Liver (tissue), 9 donors: ENCODE data around the gene RPTOR. TPM values are rescaled to one million over a fixed set of nuclear protein-coding genes. Genes with fewer than 3 reads are reported as not detected.

ENCODE experiments used
- DNase-seq: peaks from one replicate; pipeline ENCODE4 v3.0.0-alpha.2; 2017; ENCODE audit warnings: low spot score
- H3K27ac ChIP-seq, 2 donors: one replicate each; pipeline ENCODE4 v1.7.0; 2013; ENCODE audit warnings: inconsistent platforms in 2 of 2, low read length in 2 of 2, control low read depth in 1 of 2, low read depth in 1 of 2, mild to moderate bottlenecking in 1 of 2
- H3K27me3 ChIP-seq, 4 donors: one replicate each; pipeline versions ENCODE4 v1.6.1 to v1.7.0; 2013; ENCODE audit warnings: low read length in 3 of 4, inconsistent platforms in 1 of 4, mild to moderate bottlenecking in 1 of 4, moderate library complexity in 1 of 4; ENCODE audit not compliant: control insufficient read depth in 4 of 4, insufficient read depth in 4 of 4
- H3K36me3 ChIP-seq, 4 donors: one replicate each; pipeline versions ENCODE4 v1.6.1 to v1.7.0; 2013; ENCODE audit warnings: low read length in 3 of 4, mild to moderate bottlenecking in 3 of 4, low read depth in 1 of 4, moderate library complexity in 1 of 4; ENCODE audit not compliant: control insufficient read depth in 4 of 4, insufficient read depth in 3 of 4
- H3K4me1 ChIP-seq, 4 donors: one replicate each; pipeline versions ENCODE4 v1.6.1 to v1.7.0; 2013; ENCODE audit warnings: low read length in 3 of 4, mild to moderate bottlenecking in 3 of 4, moderate library complexity in 1 of 4; ENCODE audit not compliant: control insufficient read depth in 4 of 4, insufficient read depth in 4 of 4
- H3K4me3 ChIP-seq, 3 donors: one replicate each; pipeline versions ENCODE4 v1.6.1 to v1.7.0; 2013; ENCODE audit warnings: low read length in 3 of 3, control low read depth in 1 of 3, low read depth in 1 of 3, mild to moderate bottlenecking in 1 of 3
- H3K9ac ChIP-seq, 2 donors: one replicate each; pipeline ENCODE4 v1.7.0; 2013; ENCODE audit warnings: low read length in 2 of 2, mild to moderate bottlenecking in 2 of 2, moderate library complexity in 2 of 2, control low read depth in 1 of 2, low read depth in 1 of 2
- H3K9me3 ChIP-seq, 4 donors: one replicate each; pipeline versions ENCODE4 v1.6.1 to v1.7.0; 2013; ENCODE audit warnings: low read length in 3 of 4; ENCODE audit not compliant: control insufficient read depth in 4 of 4
- FOXA1 ChIP-seq: IDR thresholded peaks from 2 replicates; pipeline ENCODE4 v1.6.1; 2016; ENCODE audit warnings: antibody characterized with exemption
- FOXA2 ChIP-seq: IDR thresholded peaks from 2 replicates; pipeline ENCODE4 v1.6.1; 2016; ENCODE audit warnings: antibody characterized with exemption
- GABPA ChIP-seq, 2 donors: IDR thresholded peaks in 1 of 2; conservative IDR thresholded peaks in 1 of 2; 2 replicates each; pipeline ENCODE4 v1.6.1; 2016; ENCODE audit warnings: antibody characterized with exemption in 2 of 2, mild to moderate bottlenecking in 1 of 2, moderate library complexity in 1 of 2
- HNF4A ChIP-seq, 2 donors: conservative IDR thresholded peaks; 2 replicates each; pipeline ENCODE4 v1.6.1; 2016; ENCODE audit warnings: antibody characterized with exemption in 2 of 2, mild to moderate bottlenecking in 2 of 2
- HNF4G ChIP-seq: IDR thresholded peaks from 2 replicates; pipeline ENCODE4 v1.6.1; 2016; ENCODE audit warnings: antibody characterized with exemption
- JUND ChIP-seq, 2 donors: IDR thresholded peaks; 2 replicates each; pipeline ENCODE4 v1.6.1; 2016; ENCODE audit warnings: antibody characterized with exemption in 2 of 2
- NR2F2 ChIP-seq: IDR thresholded peaks from 2 replicates; pipeline ENCODE4 v1.6.1; 2016; ENCODE audit warnings: antibody characterized with exemption
- RXRA ChIP-seq, 2 donors: IDR thresholded peaks; 2 replicates each; pipeline ENCODE4 v1.6.1; 2017 to 2018; ENCODE audit warnings: antibody characterized with exemption in 2 of 2, mild to moderate bottlenecking in 1 of 2
- SP1 ChIP-seq: IDR thresholded peaks from 2 replicates; pipeline ENCODE4 v1.6.1; 2018; ENCODE audit warnings: antibody characterized with exemption, mild to moderate bottlenecking
- TAF1 ChIP-seq: conservative IDR thresholded peaks from 2 replicates; pipeline ENCODE4 v1.6.1; 2016; ENCODE audit warnings: antibody characterized with exemption, mild to moderate bottlenecking
- YY1 ChIP-seq: IDR thresholded peaks from 2 replicates; pipeline ENCODE4 v1.6.1; 2016; ENCODE audit warnings: antibody characterized with exemption, mild to moderate bottlenecking
- WGBS: extraction: QIAGEN DNeasy Blood & Tissue Kit; methylation state at CpG from one replicate; pipeline ENCODE4 v1.1.7; 2013; 5-methylcytosine and 5-hydroxymethylcytosine counted together
- polyA plus RNA-seq, 2 donors: library from polyadenylated mRNA; stranded (reverse) in 1 of 2; unstranded in 1 of 2; fragments of 200-250 nt in 1 of 2; fragments of >200 nt in 1 of 2; fragmentation: Nextera tagmentation in 1 of 2; extraction: Ambion mirVana in 1 of 2; gene quantifications; one replicate each; pipeline versions ENCODE4 v1.2.1 to v1.2.3, GENCODE V29; 2013 to 2015
- total RNA-seq, 2 donors: library from RNA; depleted of rRNA; stranded (reverse); fragments of >200 nt; gene quantifications; one replicate each; pipeline ENCODE4 v1.2.3, GENCODE V29; 2014
- TF ChIP-seq, protein P1 (sequence below): IDR thresholded peaks from 2 replicates; pipeline ENCODE4 v1.6.1; 2016; ENCODE audit warnings: antibody characterized with exemption
- TF ChIP-seq, protein P2 (sequence below): fragments of 150-350 bp; IDR thresholded peaks from 2 replicates; pipeline ENCODE4 v1.5.1; 2017; ENCODE audit warnings: improper control_type of control experiment, low read depth, low read length; ENCODE audit not compliant: missing input control
- TF ChIP-seq, protein P3 (sequence below): IDR thresholded peaks from 2 replicates; pipeline ENCODE4 v1.6.1; 2016; ENCODE audit warnings: antibody characterized with exemption
- TF ChIP-seq, protein P4 (sequence below): IDR thresholded peaks from 2 replicates; pipeline ENCODE4 v1.6.1; 2016; ENCODE audit warnings: antibody characterized with exemption
- TF ChIP-seq, protein P5 (sequence below): IDR thresholded peaks from 2 replicates; pipeline ENCODE4 v1.6.1; 2016; ENCODE audit warnings: antibody characterized with exemption, mild to moderate bottlenecking
- donor health status: healthy.
- donor health status: healthy.
- donor health status: healthy.
- donor health status: healthy.
- donor health status: healthy.

Gene RPTOR
- total and polyA plus RNA-seq, 4 donors, result 4.8 to 25.4 (median 11.6) TPM

DNA sequence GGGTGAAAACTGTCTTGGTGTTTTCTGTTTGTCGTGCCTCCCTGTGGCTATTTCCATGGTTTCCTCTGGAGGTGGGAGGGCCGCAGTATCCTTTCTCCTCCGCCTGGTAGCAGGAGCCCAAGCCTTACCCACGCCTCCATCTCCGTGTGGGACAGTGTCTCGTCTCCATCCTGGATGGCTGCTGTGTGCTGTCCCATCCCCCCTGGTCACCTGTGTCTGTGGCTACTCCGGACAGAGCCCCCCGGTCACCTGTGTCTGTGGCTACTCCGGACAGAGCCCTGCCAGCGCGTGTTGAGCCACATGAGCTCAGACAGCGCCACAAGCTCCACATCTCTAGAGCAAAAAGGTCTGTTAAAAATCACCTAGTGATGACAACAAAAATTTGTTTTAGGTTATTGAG lies 248.8 kb downstream of the RPTOR start:
- peaks cover 0 to 9% (median 2%) of the 10 kb centered on the region in 4 donors for H3K4me1 ChIP-seq
- no peak for DNase-seq
- no peaks in the 10 kb centered on the region for H3K27me3 ChIP-seq
- H3K36me3 ChIP-seq, result no peaks in the 10 kb centered on the region
- H3K4me3 ChIP-seq, result no peak overlapping the region
- WGBS, result 98% methylated on average over 12 of the region's 12 CpGs
- TF ChIP-seq GABPA (IDR thresholded peaks at IDR 0.05 in 1 of 2, conservative IDR thresholded peaks at IDR 0.05 in 1 of 2) (no peak), RXRA (IDR thresholded peaks at IDR 0.05) (no peak), JUND (IDR thresholded peaks at IDR 0.05) (no peak), HNF4G (no peak), FOXA2 (no peak), FOXA1 (no peak), SP1 (no peak), YY1 (no peak), HNF4A (conservative IDR thresholded peaks at IDR 0.05) (no peak), NR2F2 (no peak)
- TF ChIP-seq, protein P1, sequence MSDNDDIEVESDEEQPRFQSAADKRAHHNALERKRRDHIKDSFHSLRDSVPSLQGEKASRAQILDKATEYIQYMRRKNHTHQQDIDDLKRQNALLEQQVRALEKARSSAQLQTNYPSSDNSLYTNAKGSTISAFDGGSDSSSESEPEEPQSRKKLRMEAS, result no peak
- TF ChIP-seq, protein P2, sequence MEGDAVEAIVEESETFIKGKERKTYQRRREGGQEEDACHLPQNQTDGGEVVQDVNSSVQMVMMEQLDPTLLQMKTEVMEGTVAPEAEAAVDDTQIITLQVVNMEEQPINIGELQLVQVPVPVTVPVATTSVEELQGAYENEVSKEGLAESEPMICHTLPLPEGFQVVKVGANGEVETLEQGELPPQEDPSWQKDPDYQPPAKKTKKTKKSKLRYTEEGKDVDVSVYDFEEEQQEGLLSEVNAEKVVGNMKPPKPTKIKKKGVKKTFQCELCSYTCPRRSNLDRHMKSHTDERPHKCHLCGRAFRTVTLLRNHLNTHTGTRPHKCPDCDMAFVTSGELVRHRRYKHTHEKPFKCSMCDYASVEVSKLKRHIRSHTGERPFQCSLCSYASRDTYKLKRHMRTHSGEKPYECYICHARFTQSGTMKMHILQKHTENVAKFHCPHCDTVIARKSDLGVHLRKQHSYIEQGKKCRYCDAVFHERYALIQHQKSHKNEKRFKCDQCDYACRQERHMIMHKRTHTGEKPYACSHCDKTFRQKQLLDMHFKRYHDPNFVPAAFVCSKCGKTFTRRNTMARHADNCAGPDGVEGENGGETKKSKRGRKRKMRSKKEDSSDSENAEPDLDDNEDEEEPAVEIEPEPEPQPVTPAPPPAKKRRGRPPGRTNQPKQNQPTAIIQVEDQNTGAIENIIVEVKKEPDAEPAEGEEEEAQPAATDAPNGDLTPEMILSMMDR, result no peak
- TF ChIP-seq, protein P3, sequence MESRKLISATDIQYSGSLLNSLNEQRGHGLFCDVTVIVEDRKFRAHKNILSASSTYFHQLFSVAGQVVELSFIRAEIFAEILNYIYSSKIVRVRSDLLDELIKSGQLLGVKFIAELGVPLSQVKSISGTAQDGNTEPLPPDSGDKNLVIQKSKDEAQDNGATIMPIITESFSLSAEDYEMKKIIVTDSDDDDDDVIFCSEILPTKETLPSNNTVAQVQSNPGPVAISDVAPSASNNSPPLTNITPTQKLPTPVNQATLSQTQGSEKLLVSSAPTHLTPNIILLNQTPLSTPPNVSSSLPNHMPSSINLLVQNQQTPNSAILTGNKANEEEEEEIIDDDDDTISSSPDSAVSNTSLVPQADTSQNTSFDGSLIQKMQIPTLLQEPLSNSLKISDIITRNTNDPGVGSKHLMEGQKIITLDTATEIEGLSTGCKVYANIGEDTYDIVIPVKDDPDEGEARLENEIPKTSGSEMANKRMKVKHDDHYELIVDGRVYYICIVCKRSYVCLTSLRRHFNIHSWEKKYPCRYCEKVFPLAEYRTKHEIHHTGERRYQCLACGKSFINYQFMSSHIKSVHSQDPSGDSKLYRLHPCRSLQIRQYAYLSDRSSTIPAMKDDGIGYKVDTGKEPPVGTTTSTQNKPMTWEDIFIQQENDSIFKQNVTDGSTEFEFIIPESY, result no peak
- TF ChIP-seq, protein P4, sequence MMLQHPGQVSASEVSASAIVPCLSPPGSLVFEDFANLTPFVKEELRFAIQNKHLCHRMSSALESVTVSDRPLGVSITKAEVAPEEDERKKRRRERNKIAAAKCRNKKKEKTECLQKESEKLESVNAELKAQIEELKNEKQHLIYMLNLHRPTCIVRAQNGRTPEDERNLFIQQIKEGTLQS, result no peak
- TF ChIP-seq, protein P5, sequence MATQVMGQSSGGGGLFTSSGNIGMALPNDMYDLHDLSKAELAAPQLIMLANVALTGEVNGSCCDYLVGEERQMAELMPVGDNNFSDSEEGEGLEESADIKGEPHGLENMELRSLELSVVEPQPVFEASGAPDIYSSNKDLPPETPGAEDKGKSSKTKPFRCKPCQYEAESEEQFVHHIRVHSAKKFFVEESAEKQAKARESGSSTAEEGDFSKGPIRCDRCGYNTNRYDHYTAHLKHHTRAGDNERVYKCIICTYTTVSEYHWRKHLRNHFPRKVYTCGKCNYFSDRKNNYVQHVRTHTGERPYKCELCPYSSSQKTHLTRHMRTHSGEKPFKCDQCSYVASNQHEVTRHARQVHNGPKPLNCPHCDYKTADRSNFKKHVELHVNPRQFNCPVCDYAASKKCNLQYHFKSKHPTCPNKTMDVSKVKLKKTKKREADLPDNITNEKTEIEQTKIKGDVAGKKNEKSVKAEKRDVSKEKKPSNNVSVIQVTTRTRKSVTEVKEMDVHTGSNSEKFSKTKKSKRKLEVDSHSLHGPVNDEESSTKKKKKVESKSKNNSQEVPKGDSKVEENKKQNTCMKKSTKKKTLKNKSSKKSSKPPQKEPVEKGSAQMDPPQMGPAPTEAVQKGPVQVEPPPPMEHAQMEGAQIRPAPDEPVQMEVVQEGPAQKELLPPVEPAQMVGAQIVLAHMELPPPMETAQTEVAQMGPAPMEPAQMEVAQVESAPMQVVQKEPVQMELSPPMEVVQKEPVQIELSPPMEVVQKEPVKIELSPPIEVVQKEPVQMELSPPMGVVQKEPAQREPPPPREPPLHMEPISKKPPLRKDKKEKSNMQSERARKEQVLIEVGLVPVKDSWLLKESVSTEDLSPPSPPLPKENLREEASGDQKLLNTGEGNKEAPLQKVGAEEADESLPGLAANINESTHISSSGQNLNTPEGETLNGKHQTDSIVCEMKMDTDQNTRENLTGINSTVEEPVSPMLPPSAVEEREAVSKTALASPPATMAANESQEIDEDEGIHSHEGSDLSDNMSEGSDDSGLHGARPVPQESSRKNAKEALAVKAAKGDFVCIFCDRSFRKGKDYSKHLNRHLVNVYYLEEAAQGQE, result no peak
- no peak overlapping the region for H3K9ac ChIP-seq
- no peak overlapping the region for H3K27ac ChIP-seq
- H3K9me3 ChIP-seq, result no peaks in the 10 kb centered on the region

DNA sequence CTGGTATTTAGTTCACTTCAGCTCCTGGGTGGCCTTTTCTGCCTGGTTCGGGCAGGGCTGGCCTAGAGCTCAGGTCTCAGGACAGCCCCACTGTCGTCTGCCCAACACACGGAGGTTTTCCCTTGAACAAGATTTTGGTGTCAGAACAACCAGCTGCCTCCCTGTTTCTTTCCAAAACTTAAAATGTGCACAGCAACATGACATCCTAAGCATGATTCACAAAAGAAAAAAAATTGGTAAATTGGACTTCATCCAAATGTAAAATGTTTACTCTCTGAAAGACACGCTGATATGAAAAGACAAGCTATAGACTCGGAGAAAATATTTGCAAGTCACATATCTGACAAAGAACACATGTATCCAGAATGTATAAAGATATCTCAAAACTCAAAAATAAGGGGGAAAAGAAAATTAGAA lies 249.2 kb downstream of the RPTOR start:
- no peaks in the 10 kb centered on the region for H3K27me3 ChIP-seq
- H3K4me3 ChIP-seq, result no peak overlapping the region
- H3K4me1 ChIP-seq, result peaks cover 0 to 9% (median 2%) of the 10 kb centered on the region in 4 donors
- H3K36me3 ChIP-seq, result no peaks in the 10 kb centered on the region
- no peaks in the 10 kb centered on the region for H3K9me3 ChIP-seq
- H3K27ac ChIP-seq, result no peak overlapping the region
- no peak for TF ChIP-seq YY1
- TF ChIP-seq, protein P5, result no peak
- TF ChIP-seq TAF1, result no peak
- TF ChIP-seq JUND (IDR thresholded peaks at IDR 0.05), result no peak
- TF ChIP-seq, protein P4, result no peak
- no peak for TF ChIP-seq RXRA (IDR thresholded peaks at IDR 0.05)
- no peak for TF ChIP-seq GABPA (IDR thresholded peaks at IDR 0.05 in 1 of 2, conservative IDR thresholded peaks at IDR 0.05 in 1 of 2)
- no peak for TF ChIP-seq NR2F2
- no peak for TF ChIP-seq HNF4G
- TF ChIP-seq, protein P3, result no peak
- no peak overlapping the region for H3K9ac ChIP-seq
- WGBS, result 89% methylated on average over 5 of the region's 5 CpGs
- DNase-seq, result no peak
